DOHH2 (cell line): ENCODE data around the gene LACRT.

Source experiments
- H3F3A ChIP-seq: fragments of 200-600 bp; sonication (generic), shearing (Covaris generic); 2 replicates; pipeline ENCODE4 v1.6.0; 2016; ENCODE audit warnings: antibody characterized with exemption, mild to moderate bottlenecking; ENCODE audit not compliant: control insufficient read depth, insufficient read depth
- H3K27ac ChIP-seq: fragments of 200-600 bp; sonication (generic); 2 replicates; pipeline ENCODE4 v1.5.1; 2014; ENCODE audit warnings: low read depth, mild to moderate bottlenecking, low read length, moderate library complexity
- H3K27me3 ChIP-seq: fragments of 200-600 bp; sonication (generic); 2 replicates; pipeline ENCODE4 v1.6.1; 2014; ENCODE audit warnings: mild to moderate bottlenecking, low read length, mixed read lengths; ENCODE audit not compliant: control insufficient read depth
- H3K36me3 ChIP-seq: fragments of 200-600 bp; sonication (generic); 2 replicates; pipeline ENCODE4 v1.6.1; 2014; ENCODE audit warnings: mild to moderate bottlenecking, low read length, moderate library complexity, mixed read lengths; ENCODE audit not compliant: control insufficient read depth
- H3K4me1 ChIP-seq: fragments of 200-600 bp; sonication (generic); 2 replicates; pipeline ENCODE4 v1.6.1; 2014; ENCODE audit warnings: mild to moderate bottlenecking, low read length, mixed read lengths; ENCODE audit not compliant: control insufficient read depth
- H3K4me2 ChIP-seq: fragments of 200-600 bp; sonication (generic); 2 replicates; pipeline ENCODE4 v1.6.0; 2014; ENCODE audit warnings: mild to moderate bottlenecking, low read length, moderate library complexity
- H3K4me3 ChIP-seq: fragments of 200-600 bp; sonication (generic); 2 replicates; pipeline ENCODE4 v1.5.1; 2014; ENCODE audit warnings: mild to moderate bottlenecking, low read length, mixed read lengths
- H3K79me2 ChIP-seq: fragments of 200-600 bp; sonication (generic); 2 replicates; pipeline ENCODE4 v1.6.1; 2014; ENCODE audit warnings: mild to moderate bottlenecking, low read length, mixed read lengths; ENCODE audit not compliant: control insufficient read depth
- H3K9me2 ChIP-seq: fragments of 200-600 bp; sonication (generic); replicated peaks from 2 replicates; pipeline ENCODE4 v1.6.1; 2014; ENCODE audit warnings: mild to moderate bottlenecking, low read length, mixed read lengths; ENCODE audit not compliant: control insufficient read depth
- H3K9me3 ChIP-seq: fragments of 200-600 bp; sonication (generic); 2 replicates; pipeline ENCODE4 v1.6.1; 2014; ENCODE audit warnings: antibody characterized with exemption, low read length, mixed read lengths; ENCODE audit not compliant: control insufficient read depth, insufficient read depth
- H4K20me1 ChIP-seq: fragments of 200-600 bp; sonication (generic); 2 replicates; pipeline ENCODE4 v1.6.0; 2014; ENCODE audit warnings: low read depth, mild to moderate bottlenecking, antibody characterized with exemption, low read length, moderate library complexity; ENCODE audit not compliant: control insufficient read depth, insufficient read depth
- EZH2phosphoT487 ChIP-seq: fragments of 200-600 bp; sonication (generic); IDR thresholded peaks from 2 replicates; pipeline ENCODE4 v1.6.1; 2017; ENCODE audit warnings: borderline replicate concordance, mild to moderate bottlenecking, antibody characterized with exemption, low read length, moderate library complexity, mixed read lengths
- TF ChIP-seq, protein P1 (sequence below): fragments of 200-600 bp; sonication (generic); IDR thresholded peaks from one replicate; pipeline ENCODE4 v1.5.1; 2014; ENCODE audit warnings: antibody characterized with exemption, mild to moderate bottlenecking, low read depth, low read length; ENCODE audit not compliant: poor library complexity, severe bottlenecking

LACRT gene

DNA sequence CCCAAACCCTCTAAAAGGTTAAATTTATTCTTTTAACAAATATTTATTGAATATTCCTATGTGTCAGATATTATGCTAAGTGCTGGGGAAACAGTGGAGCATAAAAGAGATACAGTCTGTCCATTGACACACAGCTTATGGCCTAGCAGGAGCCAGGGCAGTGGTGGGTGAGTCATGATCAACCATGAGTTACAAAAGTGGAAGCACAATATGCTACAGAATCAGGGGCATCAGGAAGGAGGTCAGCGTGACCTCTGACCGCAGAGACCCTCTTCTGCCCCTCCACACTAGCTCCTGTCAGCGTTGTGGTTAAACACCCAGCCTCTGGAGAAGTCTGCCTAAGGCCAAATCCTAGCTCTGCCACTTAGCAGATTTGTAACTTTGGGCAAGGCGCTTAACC is 41.6 kb downstream of the LACRT start:
- Histone ChIP-seq H3K4me1 (no peaks in the 10 kb centered on the region), H4K20me1 (no peaks in the 10 kb centered on the region), H3K79me2 (no peaks in the 10 kb centered on the region), H3F3A (no peaks in the 10 kb centered on the region), H3K27me3 (0 out of 2 replicates have a peak, but pooled peaks cover 3% of the 10 kb centered on the region), H3K4me2 (no peak overlapping the region), H3K9me3 (no peaks in the 10 kb centered on the region), H3K36me3 (no peaks in the 10 kb centered on the region), H3K27ac (no peak overlapping the region), H3K4me3 (no peak overlapping the region), H3K9me2 (no peaks in the 10 kb centered on the region)
- TF ChIP-seq, protein P1, sequence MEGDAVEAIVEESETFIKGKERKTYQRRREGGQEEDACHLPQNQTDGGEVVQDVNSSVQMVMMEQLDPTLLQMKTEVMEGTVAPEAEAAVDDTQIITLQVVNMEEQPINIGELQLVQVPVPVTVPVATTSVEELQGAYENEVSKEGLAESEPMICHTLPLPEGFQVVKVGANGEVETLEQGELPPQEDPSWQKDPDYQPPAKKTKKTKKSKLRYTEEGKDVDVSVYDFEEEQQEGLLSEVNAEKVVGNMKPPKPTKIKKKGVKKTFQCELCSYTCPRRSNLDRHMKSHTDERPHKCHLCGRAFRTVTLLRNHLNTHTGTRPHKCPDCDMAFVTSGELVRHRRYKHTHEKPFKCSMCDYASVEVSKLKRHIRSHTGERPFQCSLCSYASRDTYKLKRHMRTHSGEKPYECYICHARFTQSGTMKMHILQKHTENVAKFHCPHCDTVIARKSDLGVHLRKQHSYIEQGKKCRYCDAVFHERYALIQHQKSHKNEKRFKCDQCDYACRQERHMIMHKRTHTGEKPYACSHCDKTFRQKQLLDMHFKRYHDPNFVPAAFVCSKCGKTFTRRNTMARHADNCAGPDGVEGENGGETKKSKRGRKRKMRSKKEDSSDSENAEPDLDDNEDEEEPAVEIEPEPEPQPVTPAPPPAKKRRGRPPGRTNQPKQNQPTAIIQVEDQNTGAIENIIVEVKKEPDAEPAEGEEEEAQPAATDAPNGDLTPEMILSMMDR: no peak
- TF ChIP-seq EZH2phosphoT487: no peak

DNA sequence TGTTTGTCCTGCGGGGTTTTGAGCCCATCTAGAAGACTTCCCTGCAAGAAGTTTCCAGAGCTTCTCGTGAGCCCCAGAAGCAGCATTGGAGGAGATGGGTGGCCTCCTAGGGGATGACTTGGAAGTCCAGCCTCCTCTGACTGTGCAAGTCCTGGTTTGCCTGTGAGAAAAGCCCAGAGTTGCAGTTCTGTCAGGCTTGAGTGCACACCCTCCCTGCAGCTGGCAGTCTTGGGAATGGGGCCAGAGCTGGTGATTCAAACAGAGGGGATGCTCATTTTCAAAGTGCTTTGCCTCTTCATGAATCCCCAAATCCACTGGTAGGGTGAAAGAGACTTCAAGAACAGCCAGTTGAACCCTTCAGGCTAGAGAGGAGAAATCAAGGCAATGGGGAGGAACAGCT is 42.4 kb downstream of the LACRT start:
- Histone ChIP-seq H3K36me3 (no peaks in the 10 kb centered on the region), H3F3A (no peaks in the 10 kb centered on the region), H3K4me2 (no peak overlapping the region), H3K79me2 (no peaks in the 10 kb centered on the region), H4K20me1 (no peaks in the 10 kb centered on the region), H3K4me1 (no peaks in the 10 kb centered on the region), H3K27me3 (0 out of 2 replicates have a peak, but pooled peaks cover 3% of the 10 kb centered on the region), H3K27ac (no peak overlapping the region), H3K9me3 (no peaks in the 10 kb centered on the region), H3K9me2 (no peaks in the 10 kb centered on the region), H3K4me3 (no peak overlapping the region)
- no peak for TF ChIP-seq EZH2phosphoT487
- TF ChIP-seq, protein P1: no peak

DNA sequence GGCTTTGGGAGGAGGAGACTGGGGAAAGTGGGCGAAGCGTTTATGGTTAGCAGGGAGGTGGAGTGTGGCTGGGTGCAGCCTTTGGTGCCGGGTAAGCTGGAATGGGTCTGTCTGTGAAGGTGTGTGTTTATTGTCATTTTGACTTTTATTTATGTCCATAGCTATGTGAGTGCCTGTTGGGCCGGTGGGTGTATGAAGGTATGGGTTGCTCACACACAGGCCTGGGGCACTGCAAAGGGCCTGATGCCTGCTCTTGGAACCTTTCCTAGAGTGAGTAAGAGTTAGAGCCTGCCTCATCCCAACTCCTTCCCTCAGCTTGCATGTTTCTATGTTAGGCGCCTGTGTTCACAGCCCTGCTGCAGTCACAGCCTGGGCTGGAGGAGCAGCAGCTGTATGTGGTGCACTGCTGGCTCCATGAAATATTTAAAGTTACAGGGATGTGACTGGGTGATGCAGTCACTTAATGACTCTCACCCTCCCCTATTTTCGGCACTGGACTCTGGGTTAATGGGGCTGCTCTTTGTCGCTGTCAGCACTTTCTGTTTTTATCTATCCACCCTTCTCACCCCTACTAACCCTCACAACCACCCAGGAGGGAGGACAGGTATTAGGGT is 43.6 kb downstream of the LACRT start:
- no peaks in the 10 kb centered on the region for H3K4me1 ChIP-seq
- H3K9me2 ChIP-seq: no peaks in the 10 kb centered on the region
- no peak overlapping the region for H3K4me2 ChIP-seq
- H3K79me2 ChIP-seq: no peaks in the 10 kb centered on the region
- no peaks in the 10 kb centered on the region for H4K20me1 ChIP-seq
- H3K36me3 ChIP-seq: no peaks in the 10 kb centered on the region
- no peak overlapping the region for H3K4me3 ChIP-seq
- H3K27me3 ChIP-seq: 0 out of 2 replicates have a peak, but pooled peaks cover 3% of the 10 kb centered on the region
- H3K27ac ChIP-seq: no peak overlapping the region
- H3K9me3 ChIP-seq: no peaks in the 10 kb centered on the region
- H3F3A ChIP-seq: no peaks in the 10 kb centered on the region
- TF ChIP-seq, protein P1: no peak
- TF ChIP-seq EZH2phosphoT487: no peak
